Fibroblast of lung (primary cell): ENCODE measurements around the gene MUS81. TPM values are rescaled to one million over a fixed set of nuclear protein-coding genes. Genes with fewer than 3 reads are reported as not detected.

Experiments used
- DNase-seq, 2 donors: peaks; one replicate each; pipeline versions ENCODE4 v3.0.0 to v3.0.0-alpha.2; 2010; ENCODE audit warnings: low read depth in 2 of 2
- H2AFZ ChIP-seq: 2 replicates; pipeline ENCODE4 v1.5.1; 2012; ENCODE audit warnings: low read length, control low read depth, inconsistent platforms
- H3K27ac ChIP-seq: 2 replicates; pipeline ENCODE4 v1.5.1; 2011; ENCODE audit warnings: low read length, control low read depth; ENCODE audit not compliant: insufficient read depth
- H3K27me3 ChIP-seq: 2 replicates; pipeline ENCODE4 v1.5.1; 2011; ENCODE audit warnings: mild to moderate bottlenecking, low read length; ENCODE audit not compliant: control insufficient read depth, insufficient read depth
- H3K36me3 ChIP-seq: 2 replicates; pipeline ENCODE4 v1.5.1; 2011; ENCODE audit warnings: low read length; ENCODE audit not compliant: control insufficient read depth, insufficient read depth
- H3K4me1 ChIP-seq: 2 replicates; pipeline ENCODE4 v1.5.1; 2011; ENCODE audit warnings: low read length; ENCODE audit not compliant: control insufficient read depth, insufficient read depth; ENCODE audit errors: extremely low read depth
- H3K4me2 ChIP-seq: 2 replicates; pipeline ENCODE4 v1.5.1; 2011; ENCODE audit warnings: low read length, control low read depth; ENCODE audit not compliant: insufficient read depth; ENCODE audit errors: extremely low read depth
- H3K4me3 ChIP-seq, 4 experiments: fragments of 200-600 bp in 1 of 4; sonication (generic) in 1 of 4; replicated peaks in 1 of 4; 2 replicates each; pipeline ENCODE4 v1.5.1; 2011 to 2016; ENCODE audit warnings: low read length in 4 of 4, low read depth in 3 of 4, mild to moderate bottlenecking in 3 of 4, control low read depth in 2 of 4, inconsistent platforms in 1 of 4, mixed read lengths in 1 of 4; ENCODE audit not compliant: insufficient read depth in 1 of 4; ENCODE audit errors: control extremely low read depth in 1 of 4
- H3K79me2 ChIP-seq: 2 replicates; pipeline ENCODE4 v1.5.1; 2012; ENCODE audit warnings: mild to moderate bottlenecking, low read length, inconsistent platforms; ENCODE audit not compliant: control insufficient read depth, insufficient read depth
- H3K9ac ChIP-seq: 2 replicates; pipeline ENCODE4 v1.5.1; 2011; ENCODE audit warnings: mild to moderate bottlenecking, low read length, control low read depth; ENCODE audit not compliant: insufficient read depth
- H3K9me3 ChIP-seq: 2 replicates; pipeline ENCODE4 v1.5.1; 2012; ENCODE audit warnings: low read depth, low read length; ENCODE audit not compliant: control insufficient read depth, insufficient read depth
- H4K20me1 ChIP-seq: 2 replicates; pipeline ENCODE4 v1.5.1; 2011; ENCODE audit warnings: low read length; ENCODE audit not compliant: control insufficient read depth, insufficient read depth; ENCODE audit errors: extremely low read depth
- EZH2 ChIP-seq: IDR thresholded peaks from 2 replicates; pipeline ENCODE4 v1.5.1; 2012; ENCODE audit warnings: low read length, control low read depth, mild to moderate bottlenecking; ENCODE audit errors: missing control alignments
- polyA plus RNA-seq, 2 donors: library from polyadenylated mRNA; depleted of rRNA in 1 of 2; stranded (reverse) in 1 of 2; unstranded in 1 of 2; fragments of >200 nt; gene quantifications; 2 replicates each; pipeline ENCODE4 v1.2.1, GENCODE V29; 2011 to 2012; ENCODE audit warnings: missing spikeins in 1 of 2
- total RNA-seq: library from RNA; depleted of rRNA; stranded (reverse); fragments of >200 nt; gene quantifications from 2 replicates; pipeline ENCODE4 v1.2.1, GENCODE V29; 2014
- TF ChIP-seq, protein P1 (sequence below), 2 donors: IDR thresholded peaks in 1 of 2; conservative IDR thresholded peaks in 1 of 2; 1 replicate in 1 of 2; 2 replicates in 1 of 2; pipeline ENCODE4 v1.5.1; 2011 to 2012; ENCODE audit warnings: low read length in 2 of 2, control low read depth in 1 of 2, inconsistent platforms in 1 of 2, low read depth in 1 of 2, mild to moderate bottlenecking in 1 of 2

The MUS81 gene
- total and polyA plus RNA-seq, 2 donors (not counting 1 experiment from before 2014, with no cell fraction given), result 23.6 to 56.8 TPM

DNA sequence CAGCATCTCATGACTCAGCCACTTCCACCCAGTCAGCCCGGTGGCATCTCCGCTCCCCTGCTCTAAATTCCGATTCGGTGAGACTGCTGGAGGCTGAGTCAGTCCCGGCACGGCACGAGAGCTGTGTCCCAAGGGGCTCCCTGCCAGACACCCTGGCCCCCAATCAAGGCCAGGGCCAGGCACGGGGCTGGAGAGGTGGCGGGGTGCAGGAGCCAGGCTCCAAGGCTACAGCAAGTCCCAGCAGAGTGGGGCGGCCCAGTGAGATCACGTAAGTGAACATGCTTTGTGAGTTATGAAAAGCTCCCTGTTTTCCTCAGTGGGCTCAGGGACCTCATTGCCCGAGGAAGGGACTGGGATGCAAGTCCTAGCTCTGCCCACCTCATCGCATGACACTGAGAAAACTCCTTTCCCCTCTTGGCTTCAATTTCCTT is 55.6 kb downstream of the MUS81 start:
- H3K9ac ChIP-seq, result peak overlapping the region; percentile 48
- no peaks in the 10 kb centered on the region for H3K9me3 ChIP-seq
- peaks cover 63% of the 10 kb centered on the region for H3K79me2 ChIP-seq
- peaks cover 62% of the 10 kb centered on the region for H3K4me1 ChIP-seq
- no peak overlapping the region for H2AFZ ChIP-seq
- DNase-seq, result peak; percentile 95 to 97
- H4K20me1 ChIP-seq, result no peaks in the 10 kb centered on the region
- peak overlapping the region; percentile 99 for H3K27ac ChIP-seq
- H3K27me3 ChIP-seq, result no peaks in the 10 kb centered on the region
- peaks cover 12% of the 10 kb centered on the region for H3K36me3 ChIP-seq
- TF ChIP-seq, protein P1, sequence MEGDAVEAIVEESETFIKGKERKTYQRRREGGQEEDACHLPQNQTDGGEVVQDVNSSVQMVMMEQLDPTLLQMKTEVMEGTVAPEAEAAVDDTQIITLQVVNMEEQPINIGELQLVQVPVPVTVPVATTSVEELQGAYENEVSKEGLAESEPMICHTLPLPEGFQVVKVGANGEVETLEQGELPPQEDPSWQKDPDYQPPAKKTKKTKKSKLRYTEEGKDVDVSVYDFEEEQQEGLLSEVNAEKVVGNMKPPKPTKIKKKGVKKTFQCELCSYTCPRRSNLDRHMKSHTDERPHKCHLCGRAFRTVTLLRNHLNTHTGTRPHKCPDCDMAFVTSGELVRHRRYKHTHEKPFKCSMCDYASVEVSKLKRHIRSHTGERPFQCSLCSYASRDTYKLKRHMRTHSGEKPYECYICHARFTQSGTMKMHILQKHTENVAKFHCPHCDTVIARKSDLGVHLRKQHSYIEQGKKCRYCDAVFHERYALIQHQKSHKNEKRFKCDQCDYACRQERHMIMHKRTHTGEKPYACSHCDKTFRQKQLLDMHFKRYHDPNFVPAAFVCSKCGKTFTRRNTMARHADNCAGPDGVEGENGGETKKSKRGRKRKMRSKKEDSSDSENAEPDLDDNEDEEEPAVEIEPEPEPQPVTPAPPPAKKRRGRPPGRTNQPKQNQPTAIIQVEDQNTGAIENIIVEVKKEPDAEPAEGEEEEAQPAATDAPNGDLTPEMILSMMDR (conservative IDR thresholded peaks at IDR 0.05 in 1 of 2, IDR thresholded peaks at IDR 0.05 in 1 of 2; ENCODE audit: low read depth in 1 of 2, low read length in 2 of 2), result no peak
- no peak for TF ChIP-seq EZH2
- peak overlapping the region; percentile 80 for H3K4me2 ChIP-seq
- peak overlapping the region in 2 of 4 experiments; percentile 28 to 94 for H3K4me3 ChIP-seq

Other genes with a start within 250 kb of the MUS81 start
- gene MAP3K11, start 246.2 kb upstream of the MUS81 start, total RNA-seq, result 16.7 and 19.3 TPM in 2 replicates
- 10.6 and 14.7 TPM in 2 replicates for gene MAP3K11, start 246.2 kb upstream of the MUS81 start, polyA plus RNA-seq
- 11.0 and 14.7 TPM in 2 replicates for gene PCNX3, start 244.7 kb upstream of the MUS81 start, total RNA-seq
- gene PCNX3, start 244.7 kb upstream of the MUS81 start, polyA plus RNA-seq, result 8.0 and 14.5 TPM in 2 replicates
- 13.6 and 32.5 TPM in 2 replicates for gene SIPA1, start 222.3 kb upstream of the MUS81 start, total RNA-seq
- 7.8 and 15.4 TPM in 2 replicates for gene SIPA1, start 222.3 kb upstream of the MUS81 start, polyA plus RNA-seq
- gene RELA, start 197.5 kb upstream of the MUS81 start, total RNA-seq, result 13.9 and 15.7 TPM in 2 replicates
- gene RELA, start 197.5 kb upstream of the MUS81 start, polyA plus RNA-seq, result 23.0 and 31.8 TPM in 2 replicates
- gene KAT5, start 148.2 kb upstream of the MUS81 start, total RNA-seq, result 31.3 and 50.4 TPM in 2 replicates
- gene KAT5, start 148.2 kb upstream of the MUS81 start, polyA plus RNA-seq, result 27.8 and 34.0 TPM in 2 replicates
- 19.5 and 29.1 TPM in 2 replicates for gene RNASEH2C, start 139.6 kb upstream of the MUS81 start, total RNA-seq
- gene RNASEH2C, start 139.6 kb upstream of the MUS81 start, polyA plus RNA-seq, result 12.6 and 17.9 TPM in 2 replicates
- 5.1 and 6.3 TPM in 2 replicates for gene AP5B1, start 79.5 kb upstream of the MUS81 start, total RNA-seq
- 1.6 and 2.0 TPM in 2 replicates for gene AP5B1, start 79.5 kb upstream of the MUS81 start, polyA plus RNA-seq
- not detected in 2 replicates for gene OVOL1, start 73.4 kb upstream of the MUS81 start, total RNA-seq
- gene OVOL1, start 73.4 kb upstream of the MUS81 start, polyA plus RNA-seq, result not detected in 2 replicates
- gene SNX32, start 26.5 kb upstream of the MUS81 start, total RNA-seq, result 2.3 and 3.1 TPM in 2 replicates
- gene SNX32, start 26.5 kb upstream of the MUS81 start, polyA plus RNA-seq, result 0.33 and 0.66 TPM in 2 replicates
- 486 and 680 TPM in 2 replicates for gene CFL1, start 2.3 kb upstream of the MUS81 start, total RNA-seq
- 1,603 and 2,451 TPM in 2 replicates for gene CFL1, start 2.3 kb upstream of the MUS81 start, polyA plus RNA-seq
- 48.0 and 74.0 TPM in 2 replicates for gene EFEMP2, start 12.4 kb downstream of the MUS81 start, total RNA-seq
- gene EFEMP2, start 12.4 kb downstream of the MUS81 start, polyA plus RNA-seq, result 156 and 161 TPM in 2 replicates
- not detected in 2 replicates for gene CTSW, start 19.4 kb downstream of the MUS81 start, total RNA-seq
- 0.10 TPM in 1 of 2 replicates, not detected in the other for gene CTSW, start 19.4 kb downstream of the MUS81 start, polyA plus RNA-seq
- gene FIBP, start 28.0 kb downstream of the MUS81 start, total RNA-seq, result 134 and 168 TPM in 2 replicates
- 81.0 and 132 TPM in 2 replicates for gene FIBP, start 28.0 kb downstream of the MUS81 start, polyA plus RNA-seq
- 83.7 and 118 TPM in 2 replicates for gene CCDC85B, start 30.2 kb downstream of the MUS81 start, total RNA-seq
- gene CCDC85B, start 30.2 kb downstream of the MUS81 start, polyA plus RNA-seq, result 18.1 and 20.6 TPM in 2 replicates
- 7.4 and 8.8 TPM in 2 replicates for gene FOSL1, start 40.0 kb downstream of the MUS81 start, total RNA-seq
- gene FOSL1, start 40.0 kb downstream of the MUS81 start, polyA plus RNA-seq, result 3.5 and 26.9 TPM in 2 replicates
- 18.0 and 26.6 TPM in 2 replicates for gene C11orf68, start 58.6 kb downstream of the MUS81 start, total RNA-seq
- 27.6 and 57.2 TPM in 2 replicates for gene C11orf68, start 58.6 kb downstream of the MUS81 start, polyA plus RNA-seq
- gene DRAP1, start 59.0 kb downstream of the MUS81 start, total RNA-seq, result 155 and 300 TPM in 2 replicates
- 130 and 275 TPM in 2 replicates for gene DRAP1, start 59.0 kb downstream of the MUS81 start, polyA plus RNA-seq
- gene TSGA10IP, start 85.0 kb downstream of the MUS81 start, total RNA-seq, result 0.17 TPM in 1 of 2 replicates, not detected in the other
- gene TSGA10IP, start 85.0 kb downstream of the MUS81 start, polyA plus RNA-seq, result 0.06 TPM in 1 of 2 replicates, not detected in the other
- gene SART1, start 101.3 kb downstream of the MUS81 start, total RNA-seq, result 39.0 and 43.3 TPM in 2 replicates
- gene SART1, start 101.3 kb downstream of the MUS81 start, polyA plus RNA-seq, result 17.4 and 23.9 TPM in 2 replicates
- gene EIF1AD, start 141.7 kb downstream of the MUS81 start, total RNA-seq, result 23.4 and 23.5 TPM in 2 replicates
- gene EIF1AD, start 141.7 kb downstream of the MUS81 start, polyA plus RNA-seq, result 26.2 and 30.0 TPM in 2 replicates
- gene BANF1, start 142.1 kb downstream of the MUS81 start, total RNA-seq, result 18.5 and 19.0 TPM in 2 replicates
- gene BANF1, start 142.1 kb downstream of the MUS81 start, polyA plus RNA-seq, result 156 and 269 TPM in 2 replicates
- gene CST6, start 151.6 kb downstream of the MUS81 start, total RNA-seq, result 1.8 and 11.1 TPM in 2 replicates
- 0.41 and 0.76 TPM in 2 replicates for gene CST6, start 151.6 kb downstream of the MUS81 start, polyA plus RNA-seq
- gene CATSPER1, start 166.0 kb downstream of the MUS81 start, total RNA-seq, result not detected in 2 replicates
- gene CATSPER1, start 166.0 kb downstream of the MUS81 start, polyA plus RNA-seq, result 0.28 TPM in 1 of 2 replicates, not detected in the other
- under 0.01 TPM in 1 of 2 replicates, not detected in the other for gene GAL3ST3, start 188.7 kb downstream of the MUS81 start, total RNA-seq
- not detected in 2 replicates for gene GAL3ST3, start 188.7 kb downstream of the MUS81 start, polyA plus RNA-seq
- gene SF3B2, start 191.9 kb downstream of the MUS81 start, total RNA-seq, result 108 TPM in 2 replicates
- gene SF3B2, start 191.9 kb downstream of the MUS81 start, polyA plus RNA-seq, result 87.7 and 122 TPM in 2 replicates
- 16.4 and 25.9 TPM in 2 replicates for gene PACS1, start 209.8 kb downstream of the MUS81 start, total RNA-seq
- gene PACS1, start 209.8 kb downstream of the MUS81 start, polyA plus RNA-seq, result 27.7 and 28.5 TPM in 2 replicates